G401.6 (cell line): Measurements from ENCODE around the gene UNC45A.
"Not testable (repeated sequence)": the region's sequence is repeated elsewhere in the genome, so short reads cannot be mapped to it uniquely, and the experiment has no call there.

ENCODE experiments used
- FAIRE-seq: peaks from 2 replicates; lab custom pipeline; 2012; peaks lifted over from hg19 to GRCh38; lab: Jason Lieb, UNC

The UNC45A gene

DNA sequence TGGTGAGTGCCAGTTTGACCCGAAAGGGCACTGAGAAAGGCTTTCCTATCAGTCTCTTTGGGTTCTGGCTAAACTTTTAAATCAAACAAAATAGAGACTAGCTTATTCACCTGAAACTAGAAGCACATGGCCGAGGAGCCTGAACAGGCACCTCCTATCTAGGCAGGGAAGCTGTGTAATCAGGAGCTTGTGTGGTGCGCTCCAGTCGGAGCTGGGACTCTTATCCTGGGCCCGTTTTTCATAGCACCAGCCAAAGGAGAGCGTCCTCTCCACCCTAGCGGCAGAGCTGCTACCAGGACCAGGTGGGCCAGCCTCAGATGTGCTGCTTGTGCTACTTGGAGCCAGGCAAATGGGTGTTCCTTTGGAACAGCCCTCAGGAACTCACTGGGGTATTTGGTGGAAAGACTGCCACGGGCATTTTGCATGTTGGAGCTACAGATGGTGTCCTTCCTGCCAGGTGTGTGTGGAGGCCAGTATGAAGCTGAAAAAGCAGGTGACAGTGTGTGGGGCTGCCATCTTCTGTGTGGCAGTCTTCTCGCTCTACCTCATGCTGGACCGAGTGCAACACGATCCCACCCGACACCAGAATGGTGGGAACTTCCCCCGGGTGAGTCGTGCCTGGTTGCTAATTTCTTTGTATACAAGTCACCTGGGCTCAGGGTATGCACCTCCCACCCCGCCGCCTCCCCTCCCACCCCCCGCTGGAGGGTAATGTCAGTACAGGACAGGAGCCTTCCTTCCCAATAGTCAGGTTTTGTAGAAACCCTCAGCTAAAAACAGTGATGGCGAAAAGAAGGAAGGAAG is 31.1 kb upstream of the UNC45A start:
- FAIRE-seq = no peak

DNA sequence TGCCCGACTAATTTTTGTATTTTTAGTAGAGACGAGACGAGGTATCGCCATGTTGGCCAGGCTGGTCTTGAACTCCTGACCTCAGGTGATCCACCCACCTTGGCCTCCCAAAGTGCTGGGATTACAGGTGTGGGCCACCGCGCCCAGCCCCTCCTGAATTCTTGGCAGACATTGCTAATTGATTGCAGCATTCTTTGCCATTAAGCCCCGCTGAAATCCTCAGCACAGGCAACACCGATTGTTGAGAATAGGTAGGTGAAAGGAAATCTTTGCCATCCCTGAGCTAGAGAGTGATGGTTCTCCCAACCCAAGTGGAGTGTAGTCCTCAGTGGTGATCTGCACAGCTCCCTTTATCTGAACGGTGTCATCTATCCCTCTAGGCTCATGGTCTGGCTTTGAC is 30.3 kb upstream of the UNC45A start:
- no peak for FAIRE-seq

GRCh38 chr15:90905306-90906180 is 29.5 kb upstream of the UNC45A start:
- no peak for FAIRE-seq

DNA sequence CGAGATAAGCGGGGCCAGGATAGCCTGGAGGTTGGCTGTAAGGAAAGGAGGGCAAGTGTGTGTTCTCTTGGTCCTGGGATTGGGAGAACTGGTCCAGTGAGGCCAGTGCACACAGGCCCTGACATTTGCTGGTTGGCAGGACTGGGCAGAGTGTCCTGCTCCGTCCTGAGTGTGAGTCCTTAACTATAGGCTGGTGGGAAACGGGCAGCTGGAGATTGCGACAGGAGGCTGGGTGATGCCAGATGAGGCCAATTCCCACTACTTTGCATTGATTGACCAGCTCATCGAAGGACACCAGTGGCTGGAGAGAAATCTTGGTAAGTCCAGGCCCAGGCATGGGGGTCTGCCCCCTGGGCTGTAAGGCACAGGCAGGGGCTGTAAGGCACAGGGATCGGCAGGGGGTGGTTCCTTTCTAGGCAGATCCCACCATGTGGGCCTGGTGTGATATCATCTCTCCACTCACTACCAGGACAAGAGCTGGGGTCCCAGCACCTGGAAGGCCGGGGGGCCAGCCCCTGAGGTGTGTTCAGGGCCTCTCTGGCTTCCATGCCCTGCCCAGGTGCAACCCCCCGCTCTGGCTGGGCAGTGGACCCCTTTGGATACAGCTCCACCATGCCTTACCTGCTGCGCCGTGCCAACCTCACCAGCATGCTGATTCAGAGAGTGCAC is 28.8 kb upstream of the UNC45A start:
- FAIRE-seq = no peak

DNA sequence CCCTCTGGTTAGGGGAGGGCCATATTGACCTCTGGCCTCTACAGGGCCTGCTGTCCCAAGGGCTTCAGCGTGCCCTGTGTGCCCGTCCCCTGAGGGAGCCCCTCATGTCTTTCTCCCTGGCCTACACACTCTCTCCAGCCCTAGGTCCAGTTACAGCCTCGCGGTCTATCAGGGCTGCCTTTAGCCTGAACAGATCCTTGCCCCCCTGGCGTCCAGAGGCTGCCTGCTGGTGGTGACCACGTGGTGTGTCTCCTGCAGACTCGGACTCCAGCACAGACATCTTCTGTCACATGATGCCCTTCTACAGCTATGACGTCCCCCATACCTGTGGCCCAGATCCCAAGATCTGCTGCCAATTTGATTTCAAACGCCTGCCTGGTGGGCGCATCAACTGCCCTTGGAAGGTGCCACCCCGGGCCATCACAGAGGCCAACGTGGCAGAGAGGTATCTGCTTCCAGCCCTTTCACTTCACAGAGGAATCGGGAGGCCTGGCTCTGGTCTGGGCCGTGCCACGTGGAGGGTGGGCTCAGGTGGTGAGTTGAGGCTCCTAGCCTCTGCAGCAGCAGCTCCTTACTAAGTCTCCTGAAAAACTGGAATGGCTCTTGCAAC is 27.9 kb upstream of the UNC45A start:
- no peak for FAIRE-seq

DNA sequence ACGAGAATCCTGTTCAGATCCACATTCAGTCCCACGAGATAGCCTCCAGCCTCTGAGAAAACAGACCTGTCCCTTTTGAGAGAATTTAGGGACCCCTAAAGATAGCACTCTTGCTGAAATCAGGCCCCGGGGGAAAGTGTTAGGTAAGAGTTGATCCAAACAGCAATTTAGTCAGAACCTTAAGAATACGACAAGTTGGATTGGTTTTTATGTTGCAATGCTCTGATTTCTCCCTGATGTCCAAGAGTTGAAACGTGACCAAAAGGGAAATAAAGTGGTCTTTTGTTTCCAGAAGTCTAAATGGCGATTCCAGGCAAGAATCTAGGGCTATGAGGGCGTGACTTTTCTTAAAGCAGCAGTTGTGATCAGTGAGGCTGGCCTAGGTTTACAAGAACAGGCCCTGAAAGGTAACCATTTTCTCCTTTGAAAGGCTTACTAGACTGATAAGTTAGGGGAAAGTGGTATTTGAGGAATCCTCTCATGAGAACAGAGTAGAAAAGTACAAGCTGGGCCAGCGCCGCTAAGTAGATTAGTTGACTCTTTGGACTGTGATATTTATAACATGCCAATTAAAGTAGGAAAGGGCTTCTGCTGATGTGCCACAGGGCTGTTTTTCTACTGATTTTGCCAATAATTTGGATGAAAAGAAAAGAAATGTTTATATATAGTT is 27.1 kb upstream of the UNC45A start:
- no peak for FAIRE-seq

GRCh38 chr15:90909449-90909848 is 25.6 kb upstream of the UNC45A start:
- FAIRE-seq = not testable (repeated sequence)

DNA sequence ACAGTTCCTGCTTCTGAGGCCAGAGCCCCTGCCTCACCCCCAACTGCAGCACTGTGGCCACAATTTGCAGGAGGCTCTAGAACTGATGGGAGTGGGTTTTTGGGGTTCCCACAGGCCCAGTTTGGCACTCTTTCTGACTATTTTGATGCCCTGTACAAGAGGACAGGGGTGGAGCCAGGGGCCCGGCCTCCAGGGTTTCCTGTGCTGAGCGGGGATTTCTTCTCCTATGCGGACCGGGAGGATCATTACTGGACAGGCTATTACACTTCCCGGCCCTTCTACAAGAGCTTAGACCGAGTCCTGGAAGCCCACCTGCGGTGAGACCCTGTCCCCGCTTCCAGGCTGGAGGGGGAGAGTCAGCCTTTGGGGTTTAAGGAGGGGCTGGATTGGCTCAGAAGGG is 25.1 kb upstream of the UNC45A start:
- FAIRE-seq = no peak

DNA sequence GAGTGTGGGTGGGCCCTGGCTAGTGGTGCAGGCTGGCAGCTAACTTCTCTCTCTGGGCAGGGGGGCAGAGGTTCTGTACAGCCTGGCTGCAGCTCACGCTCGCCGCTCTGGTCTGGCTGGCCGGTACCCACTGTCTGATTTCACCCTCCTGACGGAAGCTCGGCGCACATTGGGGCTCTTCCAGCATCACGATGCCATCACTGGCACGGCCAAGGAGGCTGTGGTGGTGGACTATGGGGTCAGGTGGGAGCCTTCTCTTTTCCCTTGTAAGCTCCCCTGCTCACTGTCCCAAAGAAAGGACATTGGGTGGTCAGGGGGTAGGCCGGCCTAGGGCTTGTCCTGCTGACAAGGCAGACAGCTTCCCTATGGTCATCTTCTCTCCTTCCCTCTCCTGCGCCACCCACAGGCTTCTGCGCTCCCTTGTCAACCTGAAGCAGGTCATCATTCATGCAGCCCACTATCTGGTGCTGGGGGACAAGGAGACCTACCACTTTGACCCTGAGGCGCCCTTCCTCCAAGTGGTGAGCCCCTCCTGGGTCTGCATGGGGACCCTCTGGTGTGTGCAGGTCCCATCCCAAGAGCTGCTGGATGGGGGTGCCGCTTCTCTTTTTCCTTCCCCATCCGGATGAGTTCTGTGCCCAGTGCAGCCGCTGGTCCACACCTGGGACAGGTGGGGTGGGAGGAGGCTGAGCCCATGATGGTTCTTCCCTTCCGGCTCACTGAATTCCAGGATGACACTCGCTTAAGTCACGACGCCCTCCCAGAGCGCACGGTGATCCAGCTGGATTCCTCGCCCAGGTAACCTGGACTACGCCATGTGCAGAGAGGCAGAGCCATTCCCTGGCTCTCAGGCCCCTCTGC is 24.4 kb upstream of the UNC45A start:
- FAIRE-seq = no peak

DNA sequence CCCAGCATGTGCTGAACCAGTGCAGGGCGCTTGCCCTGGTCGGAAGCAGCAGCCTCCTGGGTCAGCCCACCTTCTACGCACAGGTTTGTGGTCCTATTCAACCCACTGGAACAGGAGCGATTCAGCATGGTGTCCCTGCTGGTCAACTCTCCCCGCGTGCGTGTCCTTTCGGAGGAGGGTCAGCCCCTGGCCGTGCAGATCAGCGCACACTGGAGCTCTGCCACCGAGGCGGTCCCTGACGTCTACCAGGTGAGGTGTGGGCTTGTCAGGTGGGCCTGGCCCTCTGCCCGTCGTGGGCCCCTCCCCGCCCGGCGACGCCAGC is 23.8 kb upstream of the UNC45A start:
- no peak for FAIRE-seq

DNA sequence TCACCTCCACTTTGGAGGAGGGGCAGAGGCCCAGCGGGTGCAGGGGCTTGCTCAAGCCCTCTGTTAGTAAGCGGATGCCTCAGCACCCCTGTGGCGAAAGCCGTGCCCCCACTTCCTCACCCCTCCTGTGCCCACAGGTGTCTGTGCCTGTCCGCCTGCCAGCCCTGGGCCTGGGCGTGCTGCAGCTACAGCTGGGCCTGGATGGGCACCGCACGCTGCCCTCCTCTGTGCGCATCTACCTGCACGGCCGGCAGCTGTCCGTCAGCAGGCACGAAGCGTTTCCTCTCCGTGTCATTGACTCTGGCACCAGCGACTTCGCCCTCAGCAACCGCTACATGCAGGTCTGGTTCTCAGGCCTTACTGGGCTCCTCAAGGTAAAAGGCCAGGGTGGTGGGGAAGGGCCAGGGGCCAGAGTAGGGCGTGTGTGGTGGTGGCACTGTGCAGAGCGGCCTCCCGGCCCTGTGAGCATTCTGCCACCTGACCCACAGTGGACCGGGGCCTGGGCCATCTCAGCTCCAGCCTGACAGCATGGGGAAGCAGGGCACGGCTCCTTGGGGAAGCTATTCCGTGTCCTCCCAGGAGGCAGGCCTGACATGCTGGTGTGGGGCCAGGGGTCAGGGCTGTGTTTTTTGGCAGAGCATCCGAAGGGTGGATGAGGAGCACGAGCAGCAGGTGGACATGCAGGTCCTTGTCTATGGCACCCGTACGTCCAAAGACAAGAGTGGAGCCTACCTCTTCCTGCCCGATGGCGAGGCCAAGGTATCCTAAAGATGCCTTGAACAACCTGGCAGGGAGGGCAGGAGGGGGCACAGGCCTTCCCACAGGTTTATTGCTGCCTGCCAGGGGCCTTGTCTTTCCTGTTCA is 22.9 kb upstream of the UNC45A start:
- FAIRE-seq = no peak

GRCh38 chr15:90912770-90913075 is 22.4 kb upstream of the UNC45A start:
- no peak for FAIRE-seq

DNA sequence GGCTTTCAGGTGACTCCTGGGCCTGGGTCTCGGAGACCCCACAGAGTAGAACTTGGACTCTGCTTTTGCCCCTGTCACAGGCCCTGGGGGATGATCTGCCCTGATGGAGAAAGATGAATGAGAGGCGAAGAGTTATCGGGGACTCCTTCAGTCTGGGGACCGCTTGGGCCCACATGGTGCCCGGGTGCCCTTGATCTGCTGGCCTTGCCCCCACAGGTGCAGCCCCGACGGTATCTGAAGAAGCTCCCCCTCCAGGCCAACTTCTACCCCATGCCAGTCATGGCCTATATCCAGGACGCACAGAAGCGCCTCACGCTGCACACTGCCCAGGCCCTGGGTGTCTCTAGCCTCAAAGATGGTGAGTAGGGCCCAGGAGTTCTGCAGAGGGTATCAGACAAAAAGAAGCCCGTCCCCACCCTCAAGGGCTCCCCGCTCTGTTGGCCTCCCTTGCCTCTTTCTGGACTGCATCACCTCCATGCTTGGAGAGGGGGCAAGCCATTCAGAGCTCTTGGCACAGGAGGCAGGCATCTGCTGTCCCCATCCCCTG is 21.6 kb upstream of the UNC45A start:
- no peak for FAIRE-seq

- no peak for FAIRE-seq
Observed at GRCh38 chr15:90914305-90915080, 20.6 kb upstream of the UNC45A start.

GRCh38 chr15:90915216-90915807 is 19.8 kb upstream of the UNC45A start:
- FAIRE-seq = no peak

DNA sequence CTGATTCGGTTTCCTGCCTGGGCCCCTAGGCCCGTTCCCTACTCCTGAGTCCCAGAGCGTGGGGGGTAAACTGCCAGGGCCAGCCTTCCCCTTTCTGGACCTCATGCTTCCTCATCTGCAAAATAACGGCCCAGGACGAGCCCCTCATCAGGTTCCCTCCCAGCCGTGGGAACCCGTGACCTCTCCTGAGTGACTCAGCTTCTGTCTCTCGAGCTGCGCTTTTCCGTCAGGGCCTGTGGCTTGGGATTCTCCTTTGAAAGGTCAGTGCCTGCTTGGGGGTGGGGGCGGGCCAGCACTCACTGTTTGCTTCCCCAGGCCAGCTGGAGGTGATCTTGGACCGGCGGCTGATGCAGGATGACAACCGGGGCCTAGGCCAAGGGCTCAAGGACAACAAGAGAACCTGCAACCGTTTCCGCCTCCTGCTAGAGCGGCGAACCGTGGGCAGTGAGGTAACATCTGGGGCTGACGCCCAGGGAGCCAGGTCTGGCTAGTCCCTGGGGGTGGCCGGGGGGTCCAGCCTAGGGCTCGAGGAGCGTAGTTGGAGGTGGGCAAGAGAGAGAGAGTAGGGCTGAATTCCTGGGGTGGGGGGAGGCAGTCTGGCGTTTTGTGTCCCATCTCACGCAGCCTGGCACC is 19.2 kb upstream of the UNC45A start:
- no peak for FAIRE-seq

DNA sequence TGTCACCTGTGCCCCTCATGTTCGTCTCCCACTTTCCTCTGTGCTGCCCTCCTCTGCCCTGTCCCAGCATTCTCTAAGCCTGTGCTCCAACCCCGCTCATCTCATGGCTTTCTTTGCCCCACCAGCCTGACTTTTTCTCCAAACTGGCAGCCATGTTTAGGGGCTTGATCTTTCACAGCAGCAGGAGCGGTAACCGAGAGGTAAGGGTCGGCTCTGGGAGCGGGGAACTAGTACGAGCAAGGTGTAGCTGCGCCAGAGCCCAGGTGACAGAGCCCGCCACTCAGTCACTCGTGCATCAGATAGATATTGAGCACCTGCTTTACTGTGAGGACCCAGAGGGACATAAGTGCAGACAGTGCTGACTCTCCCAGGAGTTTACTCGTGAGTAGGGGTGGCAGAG is 18.6 kb upstream of the UNC45A start:
- no peak for FAIRE-seq

DNA sequence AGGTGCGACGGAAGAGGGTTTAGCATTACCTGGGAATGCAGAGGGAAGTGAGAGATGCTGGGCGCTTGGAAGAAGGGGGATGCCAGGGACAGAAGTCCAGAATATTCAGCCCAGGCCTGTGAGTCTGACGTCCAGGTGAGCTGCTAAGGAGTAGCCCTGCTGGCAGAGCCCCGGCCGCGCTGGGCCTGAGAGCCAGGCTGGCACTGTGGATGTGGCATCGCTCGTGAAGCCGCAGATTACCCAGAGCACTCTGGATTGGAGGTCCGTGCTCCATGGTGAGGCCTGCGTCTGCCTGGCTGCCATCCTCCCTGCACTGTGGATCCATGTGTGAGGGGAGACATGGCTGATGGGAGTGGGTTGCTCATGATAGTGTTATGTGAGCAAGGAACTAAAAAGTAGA is 17.5 kb upstream of the UNC45A start:
- FAIRE-seq = no peak
